ENCODE data around the gene SUPV3L1. TPM values are rescaled to one million over a fixed set of nuclear protein-coding genes. Genes with fewer than 3 reads are reported as not detected.

Gene SUPV3L1
- total and polyA plus RNA-seq, 2 of the 8 experiments (the other 6 are each of a cell fraction or from before 2014, with no cell fraction given): 34.6 to 45.6 TPM

DNA sequence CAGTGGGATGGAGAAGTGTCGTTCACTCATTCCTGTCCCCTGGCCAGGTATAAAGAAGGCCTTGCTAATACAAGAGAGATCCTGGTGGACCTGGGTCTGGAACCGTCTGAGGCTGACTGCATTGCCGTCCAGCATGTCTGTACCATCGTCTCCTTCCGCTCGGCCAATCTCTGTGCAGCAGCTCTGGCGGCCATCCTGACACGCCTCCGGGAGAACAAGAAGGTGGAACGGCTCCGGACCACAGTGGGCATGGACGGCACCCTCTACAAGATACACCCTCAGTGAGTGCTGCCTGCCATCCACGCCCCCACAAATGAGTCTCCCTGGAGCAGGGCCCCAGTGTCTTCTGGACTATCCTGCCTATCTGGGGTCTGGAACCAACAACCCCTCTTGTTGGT lies 67.3 kb downstream of the SUPV3L1 start:
- no peaks in the 10 kb centered on the region for H3K79me2 ChIP-seq (ENCODE audit: control insufficient read depth in 1 of 2, insufficient read depth in 2 of 2, low read length in 2 of 2)
- H2AFZ ChIP-seq (ENCODE audit: low read length): no peak overlapping the region
- no peak overlapping the region for H3K56ac ChIP-seq (replicated peaks; ENCODE audit: insufficient read length, low read depth, low read length)
- no peak overlapping the region for H2BK120ac ChIP-seq (replicated peaks; ENCODE audit: low read depth, low read length)
- no peak overlapping the region for H2AK5ac ChIP-seq (ENCODE audit: low read depth, low read length)
- H3K27ac ChIP-seq (ENCODE audit: low read depth, low read length): no peak overlapping the region
- H3K23me2 ChIP-seq (ENCODE audit: low read depth, low read length): no peaks in the 10 kb centered on the region
- ChIA-PET POLR2A (ENCODE audit: partially characterized antibody) (no interaction called here), CTCF (ENCODE audit: partially characterized antibody) (interaction anchor here (0.5 to 2.1 kb wide), 7 partner anchors 9 to 146 kb away, joined by 3 to 10 read pairs (median 4); no protein-coding TSS in a partner anchor)
- H3K4me3 ChIP-seq (ENCODE audit: extremely low read depth in 1 of 4, insufficient read depth in 2 of 4, low read depth in 3 of 4, low read length in 4 of 4): no peak overlapping the region
- H3K18ac ChIP-seq (ENCODE audit: extremely low read depth, low read length): no peak overlapping the region
- H4K91ac ChIP-seq (replicated peaks; ENCODE audit: insufficient read length, low read length): no peak overlapping the region
- no peak overlapping the region for H3K14ac ChIP-seq (ENCODE audit: insufficient read length)
- H2BK12ac ChIP-seq (ENCODE audit: low read depth, low read length): no peak overlapping the region
- H3K9ac ChIP-seq (replicated peaks in 1 of 4; ENCODE audit: extremely low read depth in 1 of 4, low read depth in 3 of 4, low read length in 3 of 4): no peak overlapping the region
- H3K4ac ChIP-seq (replicated peaks; ENCODE audit: insufficient read length, low read depth, low read length): no peak overlapping the region
- 91% methylated on average over 13 of the region's 13 CpGs; no CpG with 5 or more reads in 1 of the 2 experiments for WGBS, 2 experiments (ENCODE audit: extremely low coverage in 1 of 2, insufficient coverage in 1 of 2, insufficient read length in 1 of 2, insufficient replicate concordance in 2 of 2, low coverage in 1 of 2, low lambda C conversion rate in 2 of 2, missing lambda C conversion rate in 1 of 2)
- no peaks in the 10 kb centered on the region for H3K9me3 ChIP-seq (ENCODE audit: insufficient read depth in 2 of 2, low read depth in 1 of 2, low read length in 1 of 2)
- no peaks in the 10 kb centered on the region for H3K79me1 ChIP-seq (ENCODE audit: low read depth, low read length)
- H3K27me3 ChIP-seq (replicated peaks in 1 of 4; ENCODE audit: control insufficient read depth in 3 of 4, extremely low read depth in 1 of 4, insufficient read depth in 3 of 4, low read length in 3 of 4): no peaks in the 10 kb centered on the region
- no peak overlapping the region for H3K4me2 ChIP-seq (ENCODE audit: insufficient read depth in 1 of 2, low read depth in 2 of 2, low read length in 2 of 2)
- H3K4me1 ChIP-seq (replicated peaks in 1 of 4; ENCODE audit: control insufficient read depth in 3 of 4, insufficient read depth in 4 of 4, low read length in 3 of 4): no peaks in the 10 kb centered on the region; a peak in 1 of 7 replicates
- no peaks in the 10 kb centered on the region for H3K36me3 ChIP-seq (ENCODE audit: control insufficient read depth in 2 of 4, insufficient read depth in 4 of 4, low read length in 3 of 4)
- no peak overlapping the region for H2BK5ac ChIP-seq (ENCODE audit: low read depth, low read length)
- H4K20me1 ChIP-seq (replicated peaks in 1 of 2; ENCODE audit: control insufficient read depth in 1 of 2, insufficient read depth in 2 of 2, low read length in 2 of 2): no peaks in the 10 kb centered on the region
- no peak overlapping the region for H2BK15ac ChIP-seq (ENCODE audit: low read length)
- FAIRE-seq (no peak), DNase-seq (ENCODE audit: low read depth in 1 of 2, low spot score in 2 of 2) (no peak)
- H2BK20ac ChIP-seq (ENCODE audit: low read length): no peak overlapping the region
- H4K8ac ChIP-seq (ENCODE audit: extremely low read depth, insufficient read depth, low read length): no peak overlapping the region
- no peak overlapping the region for H3K23ac ChIP-seq (ENCODE audit: insufficient read length)
- no peak overlapping the region for H4K5ac ChIP-seq (ENCODE audit: insufficient read length, low read depth, low read length)
- TF ChIP-seq CTBP2 (IDR thresholded peaks at IDR 0.05; ENCODE audit: borderline replicate concordance, insufficient read depth, insufficient read length, low read length): no peak
- TF ChIP-seq TAF1 (IDR thresholded peaks at IDR 0.05; ENCODE audit: low read depth, low read length): no peak
- no peak for TF ChIP-seq BCL11A (IDR thresholded peaks at IDR 0.05; ENCODE audit: low read depth in 2 of 2, low read length in 2 of 2)
- TF ChIP-seq JUND (IDR thresholded peaks at IDR 0.05; ENCODE audit: low read length): no peak

All from H1 (cell line).